HG03565 (cell line): Measurements from ENCODE around the gene GRAP2.

Experiments used
- ATAC-seq: cut with Tn5 transposase; IDR thresholded peaks from one replicate; pipeline ENCODE4 v1.9.1; 2021; ENCODE audit warnings: mild to moderate bottlenecking, moderate library complexity; ENCODE audit not compliant: unreplicated experiment

Gene GRAP2

GRCh38 chr22:39960791-39961746, 60.2 kb downstream of the GRAP2 start:
- ATAC-seq, result peak; percentile 80

- ATAC-seq, result no peak
Measured at GRCh38 chr22:39962071-39962470, 61.2 kb downstream of the GRAP2 start.

DNA sequence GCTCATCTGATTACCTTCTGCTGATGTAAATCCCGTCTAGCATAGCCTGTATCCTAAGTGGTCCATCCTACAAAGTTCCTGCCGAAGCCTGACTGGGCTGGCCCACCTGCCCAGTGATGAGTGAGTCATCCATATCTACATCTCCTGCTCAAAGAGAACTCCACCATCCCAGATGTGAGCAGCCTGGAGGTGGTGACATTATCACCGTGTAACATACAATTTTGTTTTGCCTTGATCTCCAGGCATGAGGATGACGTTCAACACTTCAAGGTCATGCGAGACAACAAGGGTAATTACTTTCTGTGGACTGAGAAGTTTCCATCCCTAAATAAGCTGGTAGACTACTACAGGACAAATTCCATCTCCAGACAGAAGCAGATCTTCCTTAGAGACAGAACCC, 64.9 kb downstream of the GRAP2 start:
- ATAC-seq, result no peak

DNA sequence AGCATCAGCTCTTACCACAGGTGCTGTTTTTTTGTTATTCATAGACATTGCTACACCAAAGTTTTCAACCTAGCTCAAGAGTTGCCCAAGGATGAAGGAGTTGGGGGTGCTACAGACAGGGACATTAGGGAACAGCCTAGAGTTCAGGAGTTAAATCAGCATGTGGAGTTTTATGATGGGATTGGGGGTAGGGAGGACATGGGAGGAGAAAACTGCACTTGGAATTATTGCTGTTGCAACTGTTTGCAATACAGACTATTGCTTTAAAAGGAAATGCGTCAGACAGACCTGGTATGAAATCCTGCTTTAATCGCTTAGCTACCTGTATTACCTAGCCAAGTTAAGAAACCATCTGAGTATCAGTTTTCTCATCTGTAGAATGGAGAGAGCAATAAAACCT, 65.6 kb downstream of the GRAP2 start:
- no peak for ATAC-seq

GRCh38 chr22:39967103-39967829, 66.4 kb downstream of the GRAP2 start:
- ATAC-seq, result no peak

GRCh38 chr22:39967996-39968972, 67.4 kb downstream of the GRAP2 start:
- no peak for ATAC-seq

- ATAC-seq, result no peak
Measured at GRCh38 chr22:39970742-39971141, 69.9 kb downstream of the GRAP2 start.

DNA sequence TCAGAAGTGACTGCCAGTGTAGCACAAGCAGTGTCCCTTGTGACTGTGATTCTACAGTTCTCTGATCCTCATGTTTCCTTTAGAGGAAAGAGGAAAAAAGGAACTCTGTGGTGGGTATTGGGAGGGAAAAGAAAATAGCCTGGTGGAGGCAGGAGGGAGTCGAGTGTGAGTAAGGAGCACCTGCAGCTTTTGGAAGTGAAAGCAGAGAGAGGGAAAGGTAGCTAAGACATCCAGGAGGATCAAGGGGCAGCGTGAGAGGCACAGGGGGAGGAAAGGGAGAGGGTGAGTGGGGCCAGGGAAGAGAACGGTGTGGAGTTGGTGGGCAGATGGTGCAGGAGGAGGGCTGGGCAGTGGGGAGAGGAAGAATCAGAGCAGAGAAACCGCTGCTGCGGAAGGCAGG, 71.8 kb downstream of the GRAP2 start:
- ATAC-seq, result no peak

- no peak for ATAC-seq
Measured at GRCh38 chr22:39973656-39974055, 72.8 kb downstream of the GRAP2 start.

GRCh38 chr22:39974065-39974464, 73.2 kb downstream of the GRAP2 start:
- ATAC-seq, result no peak

- no peak for ATAC-seq
Measured at GRCh38 chr22:39979048-39979447, 78.2 kb downstream of the GRAP2 start.

DNA sequence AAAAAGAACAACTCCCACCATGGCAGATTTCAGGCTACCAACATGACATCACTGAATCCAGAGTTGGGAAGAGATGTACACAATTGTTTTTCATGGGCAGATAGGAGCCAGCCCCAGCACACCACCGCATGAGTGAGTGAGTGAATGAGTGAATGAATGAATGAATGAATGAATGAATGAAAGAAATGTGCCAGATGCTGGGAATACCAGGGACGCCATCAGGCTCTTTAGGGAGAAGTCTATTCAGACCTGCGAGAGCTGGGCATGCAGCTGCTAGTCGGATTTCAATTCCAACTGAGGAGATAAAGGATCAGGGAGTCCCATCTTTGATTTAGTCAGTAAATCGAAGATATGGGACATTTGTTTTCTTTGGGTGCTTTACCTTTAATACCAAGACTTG, 78.6 kb downstream of the GRAP2 start:
- no peak for ATAC-seq

GRCh38 chr22:39980596-39980995, 79.7 kb downstream of the GRAP2 start:
- ATAC-seq, result no peak

DNA sequence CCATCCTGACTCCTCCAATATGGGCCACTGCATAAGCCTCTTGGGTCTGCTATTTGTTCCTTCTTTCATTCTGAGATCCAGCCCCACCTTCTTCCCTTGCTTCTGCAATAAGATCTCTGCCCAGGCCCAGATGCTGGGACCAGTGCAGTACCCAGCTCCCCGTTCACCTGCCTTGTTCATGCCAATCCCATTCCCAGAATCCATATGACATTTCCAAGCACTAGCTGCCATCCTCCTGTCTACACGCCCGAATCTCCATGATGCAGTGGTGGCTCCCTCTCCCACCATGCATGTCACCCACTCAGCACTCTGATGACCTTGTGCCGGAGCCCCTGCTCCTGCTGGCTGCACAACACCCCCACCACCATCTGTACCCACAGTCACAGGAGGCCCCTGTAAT, 82.5 kb downstream of the GRAP2 start:
- no peak for ATAC-seq

GRCh38 chr22:39984006-39984405, 83.1 kb downstream of the GRAP2 start:
- no peak for ATAC-seq

- no peak for ATAC-seq
Measured at GRCh38 chr22:39984746-39985145, 83.9 kb downstream of the GRAP2 start.

- ATAC-seq, result no peak
Measured at GRCh38 chr22:39985383-39986035, 84.6 kb downstream of the GRAP2 start.

- ATAC-seq, result no peak
Measured at GRCh38 chr22:39988386-39989114, 87.7 kb downstream of the GRAP2 start.

DNA sequence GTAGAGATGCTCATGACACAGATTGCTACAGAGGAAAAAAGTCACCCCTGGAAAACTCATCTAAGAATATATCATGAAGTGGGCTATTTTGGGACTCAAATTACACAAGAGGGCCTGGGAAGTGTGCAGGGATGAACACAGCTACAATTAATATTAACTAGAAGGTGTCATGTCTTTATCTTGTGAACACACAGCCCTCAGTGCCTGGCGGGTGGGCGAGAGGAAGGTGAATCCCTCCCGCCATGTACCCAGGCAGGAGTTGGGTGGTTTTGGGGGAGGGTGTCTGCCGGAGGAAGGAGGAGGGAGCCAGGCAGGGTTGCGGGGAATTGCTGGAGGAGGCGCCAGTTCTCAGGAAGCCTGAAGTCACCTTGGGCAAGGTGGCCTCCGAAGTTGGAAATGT, 88.7 kb downstream of the GRAP2 start:
- ATAC-seq, result no peak

GRCh38 chr22:39990686-39991085, 89.8 kb downstream of the GRAP2 start:
- no peak for ATAC-seq
